AG08395 (cell line): ENCODE measurements around the gene GAK.
A peak's percentile ranks its signal among the peaks of the same experiment; 100 is the strongest.

ENCODE experiments used
- DNase-seq: peaks from one replicate; pipeline ENCODE4 v3.0.0; 2012; ENCODE audit warnings: mixed read lengths, low spot score

The GAK gene

GRCh38 chr4:828641-829271 is 103.4 kb downstream of the GAK start:
- no peak for DNase-seq

DNA sequence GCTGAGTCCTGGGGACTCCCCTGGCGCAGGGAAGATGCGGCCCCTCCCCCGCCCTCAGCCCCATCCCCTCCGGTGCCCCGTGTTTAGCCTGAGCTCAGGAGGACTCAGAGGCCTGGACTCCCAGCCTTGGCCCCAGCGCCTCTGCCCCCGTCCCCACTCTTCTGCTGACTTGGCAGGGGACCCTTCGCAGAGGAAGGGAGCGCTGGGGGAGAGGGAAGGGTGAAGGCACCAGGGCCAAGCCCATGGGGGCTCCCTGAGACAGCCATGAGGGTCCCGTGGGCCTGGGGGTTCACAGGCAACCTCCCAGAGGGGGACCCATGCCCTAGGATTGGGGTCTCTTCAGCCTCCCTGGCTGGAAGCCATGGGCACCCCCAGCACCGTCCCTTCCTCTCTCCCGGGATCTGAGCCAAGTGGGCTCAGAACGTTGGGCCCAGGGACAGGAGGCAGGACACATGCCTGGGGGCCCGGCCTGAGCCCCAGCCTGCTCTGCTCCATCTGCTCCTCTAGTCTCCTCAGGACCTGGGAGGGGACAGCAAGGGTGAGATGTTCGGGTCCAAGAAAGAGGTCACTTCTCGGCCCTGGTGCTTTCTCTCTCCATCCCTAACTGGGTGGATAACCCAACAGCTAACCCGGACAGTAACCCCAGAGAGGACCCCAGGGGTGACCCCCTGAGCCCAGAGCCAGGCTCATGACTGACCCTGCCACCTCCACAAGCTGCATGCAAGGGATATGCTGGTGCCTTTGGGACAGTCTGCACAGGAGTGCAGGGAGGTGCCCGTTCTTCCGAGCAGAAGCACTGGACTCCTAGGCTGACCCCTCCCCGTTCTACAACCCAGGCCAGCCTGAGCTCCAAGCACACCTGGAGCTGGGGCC is 104.7 kb downstream of the GAK start:
- DNase-seq: no peak

- DNase-seq: no peak
These were observed 105.5 kb downstream of the GAK start for GRCh38 chr4:826508-827208.

- DNase-seq: no peak
These were observed 106.2 kb downstream of the GAK start, which contains the start of gene CPLX1 for GRCh38 chr4:825971-826330. TSS of gene CPLX1 (minus strand) at chr4:826129. CDS start at chr4:824522, 1,607 bp downstream.

DNA sequence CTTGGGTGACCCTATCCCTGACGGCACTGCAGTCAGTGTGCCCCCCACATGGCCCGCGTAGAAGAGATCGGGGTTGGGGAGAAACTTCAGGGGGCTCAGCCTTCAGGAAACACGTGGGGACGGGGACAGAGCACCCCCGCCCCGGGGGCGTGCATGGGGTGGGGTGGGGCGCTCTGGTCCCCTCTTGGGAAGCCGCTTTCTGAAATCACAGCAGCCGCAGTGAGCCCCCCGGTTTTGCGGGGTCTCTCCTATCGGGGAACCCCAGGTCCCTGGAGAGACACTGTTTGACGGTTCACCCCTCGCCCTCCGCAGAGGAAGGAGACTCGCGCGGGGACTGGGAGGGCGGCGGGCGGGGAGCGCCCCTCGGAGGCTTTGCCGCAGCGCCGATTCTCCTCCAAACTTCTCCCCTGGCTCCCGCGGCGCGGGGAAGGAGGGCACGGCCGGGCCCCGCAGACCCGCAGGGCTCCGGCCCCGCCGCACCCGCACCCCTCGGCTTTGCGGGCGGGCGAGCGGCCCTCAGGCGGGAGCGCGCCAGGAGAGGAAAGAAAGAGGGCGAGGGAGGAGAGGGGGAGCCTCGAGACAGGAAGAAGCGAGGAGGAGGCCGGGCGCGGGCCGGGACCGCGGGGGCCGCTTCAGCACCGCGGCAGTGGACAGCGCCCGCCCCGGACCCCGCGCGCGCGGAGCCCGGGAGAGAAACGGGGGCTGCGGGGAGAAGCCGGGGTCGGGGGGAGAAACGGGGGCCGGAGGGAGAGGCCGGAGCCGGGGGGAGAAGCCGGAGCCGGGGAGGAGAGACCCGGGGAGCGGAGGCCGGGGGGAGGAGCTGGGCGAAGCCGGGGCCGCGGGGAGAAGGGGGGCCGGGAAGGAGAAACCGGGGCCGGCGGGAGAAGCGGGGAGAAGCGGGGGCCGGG is 106.8 kb downstream of the GAK start:
- DNase-seq: peak; percentile 68

DNA sequence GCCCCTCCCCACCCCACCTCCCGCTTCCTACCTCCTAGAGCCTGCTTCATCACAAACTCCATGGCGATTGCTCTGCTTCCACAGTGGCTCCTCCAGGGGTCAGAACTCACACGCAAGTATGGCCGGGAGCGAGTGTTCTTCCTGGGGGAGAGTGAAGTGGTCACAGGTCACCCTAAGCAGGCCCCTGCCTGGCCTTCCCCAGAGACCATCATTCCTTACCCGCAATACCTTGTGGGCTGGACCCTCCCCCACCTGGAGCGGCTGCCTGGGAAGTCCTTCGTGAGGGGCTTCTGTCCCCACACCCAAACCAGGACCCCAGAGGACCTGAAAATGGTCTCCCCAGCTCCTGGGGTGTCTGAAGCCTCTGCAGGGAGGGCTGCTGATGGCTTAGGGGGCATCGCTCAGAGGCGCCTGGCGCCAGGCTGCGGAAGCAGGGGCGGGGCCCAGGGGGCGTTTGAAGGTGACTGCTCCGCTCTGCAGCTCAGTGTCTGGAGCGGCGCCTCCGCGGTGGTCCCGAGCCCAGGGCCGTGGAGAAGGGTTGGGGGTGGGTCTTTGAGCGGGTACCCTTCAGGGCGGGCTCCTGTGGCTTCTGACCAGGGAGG is 107.6 kb downstream of the GAK start:
- DNase-seq: no peak

GRCh38 chr4:823761-824460 is 108.2 kb downstream of the GAK start:
- no peak for DNase-seq

DNA sequence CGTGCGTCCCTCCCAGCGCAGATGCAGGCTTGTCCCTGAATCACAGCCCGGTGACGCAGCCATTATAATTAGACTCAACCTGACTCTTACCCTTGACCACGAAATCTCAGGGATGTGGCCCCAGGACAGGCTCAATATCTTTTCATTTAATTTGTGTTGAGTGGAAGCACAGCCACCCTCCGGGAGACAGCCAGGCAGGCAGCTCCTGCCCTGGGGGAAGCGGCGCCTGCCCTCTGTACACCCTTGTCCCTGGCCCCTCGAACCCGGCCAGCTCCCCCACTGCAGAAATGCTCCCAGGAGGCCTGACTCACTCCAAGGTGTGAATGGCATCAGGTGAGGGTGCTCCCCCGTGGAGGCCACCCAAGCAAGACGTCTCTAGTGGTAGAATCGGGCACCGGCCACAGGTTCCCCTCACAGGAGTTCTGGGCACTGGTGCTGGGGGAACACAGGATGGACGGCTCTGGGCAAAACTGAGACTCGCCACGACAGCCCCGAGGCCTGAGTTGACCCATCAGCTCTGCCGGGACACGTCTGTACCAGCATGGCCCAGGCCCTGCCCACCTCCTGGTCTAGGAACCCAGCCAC is 108.8 kb downstream of the GAK start:
- DNase-seq: no peak

- DNase-seq: no peak
These were observed 109.5 kb downstream of the GAK start for GRCh38 chr4:822361-823175.

GRCh38 chr4:821631-822030 is 110.5 kb downstream of the GAK start:
- no peak for DNase-seq

DNA sequence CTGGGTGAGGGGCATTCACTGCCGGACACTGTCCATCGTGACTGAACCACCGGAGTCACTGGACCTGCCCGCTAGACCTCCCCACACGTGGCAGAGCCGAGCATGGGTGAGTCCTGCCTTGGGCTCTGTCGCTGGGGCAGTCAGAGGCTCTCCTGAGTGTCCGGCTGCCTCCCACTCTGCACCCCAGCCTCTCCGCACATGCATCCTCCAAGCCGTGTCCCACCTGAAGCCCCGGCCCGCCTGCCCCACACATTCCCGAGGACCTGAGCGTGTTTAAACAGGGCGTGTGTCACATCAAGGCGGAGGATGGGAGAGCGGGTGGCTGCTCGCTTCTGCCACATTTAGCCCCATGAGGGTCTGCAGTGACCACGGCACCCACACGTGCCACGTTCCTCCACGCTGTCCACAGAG is 110.9 kb downstream of the GAK start:
- DNase-seq: no peak

GRCh38 chr4:820230-821172 is 111.6 kb downstream of the GAK start:
- no peak for DNase-seq

GRCh38 chr4:819401-820229 is 112.5 kb downstream of the GAK start:
- no peak for DNase-seq

DNA sequence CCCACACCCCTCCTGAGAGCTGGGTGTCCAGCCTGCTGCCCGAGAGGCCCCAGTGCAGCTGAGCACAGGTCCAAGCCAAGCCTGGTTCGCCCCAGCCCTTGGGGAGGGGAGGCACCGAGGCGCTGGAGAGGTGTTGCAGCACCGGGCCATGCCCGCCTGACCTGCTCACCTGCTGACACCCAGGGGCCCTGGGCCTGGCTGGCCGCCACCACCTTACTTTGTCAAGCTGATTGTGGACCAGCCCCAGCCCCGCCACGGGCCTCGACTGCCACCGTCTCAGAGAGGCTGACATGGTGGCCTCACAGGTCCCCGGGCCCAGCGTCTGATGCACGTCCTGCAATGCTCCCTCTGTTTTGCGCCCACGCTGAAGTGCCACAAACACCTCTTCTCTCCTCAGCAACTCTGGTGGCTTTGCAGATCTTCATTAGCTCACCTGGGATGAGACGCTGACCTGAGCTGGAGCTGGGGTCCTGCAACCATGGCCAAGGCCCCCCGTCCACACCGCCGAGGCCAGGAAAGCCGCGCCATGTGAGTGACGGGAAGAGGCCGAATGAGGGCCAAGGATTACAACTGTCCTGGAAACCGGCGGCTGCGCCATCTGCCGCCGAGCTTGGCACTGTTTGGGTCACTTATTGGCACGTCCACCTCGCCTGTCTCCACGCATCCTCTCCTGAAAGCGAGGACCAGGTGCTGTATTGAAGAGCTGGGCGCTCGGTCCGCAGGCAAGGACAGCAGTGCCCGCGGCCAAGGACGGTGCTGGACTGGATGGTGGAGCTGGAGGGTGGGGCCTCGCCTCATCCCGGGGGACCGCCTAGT is 113.8 kb downstream of the GAK start:
- DNase-seq: no peak

DNA sequence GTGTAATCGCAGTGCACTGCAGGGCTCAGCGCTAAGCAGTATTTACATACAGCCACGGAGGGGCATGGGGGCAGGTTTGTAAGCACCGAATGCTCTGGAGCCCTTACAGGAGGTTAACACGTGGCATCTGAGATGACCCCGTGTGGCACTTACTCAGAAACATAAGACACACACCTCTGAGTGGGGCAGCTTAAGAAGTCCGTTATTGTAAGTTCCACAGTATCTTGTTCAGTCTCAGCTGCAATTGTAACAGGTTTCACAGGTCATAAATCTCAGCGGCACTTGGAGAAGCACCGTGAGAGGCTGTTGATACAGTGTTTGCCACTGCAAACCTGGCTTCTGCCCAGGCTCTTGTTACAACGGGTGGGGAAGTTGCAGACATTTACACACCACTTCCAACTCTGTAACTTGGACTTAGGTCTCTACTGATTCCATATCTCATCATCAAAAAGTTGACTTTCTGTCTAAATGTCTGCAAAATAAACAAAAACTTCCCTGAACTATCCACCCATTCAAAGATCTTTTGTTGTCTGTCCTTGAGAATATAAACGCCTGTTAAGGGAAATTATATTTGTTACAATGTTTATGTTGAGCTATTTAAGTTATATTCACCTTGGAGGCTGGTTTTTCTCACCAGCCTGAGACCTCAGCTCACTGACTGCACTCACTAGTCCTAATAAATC is 116.5 kb downstream of the GAK start:
- no peak for DNase-seq

- DNase-seq: no peak
These were observed 117.7 kb downstream of the GAK start for GRCh38 chr4:814312-814850.
